Adrenal gland (tissue), 12 donors: ENCODE measurements around the gene SLU7. TPM values are rescaled to one million over a fixed set of nuclear protein-coding genes. Genes with fewer than 3 reads are reported as not detected.

Experiments used
- DNase-seq, 7 donors: peaks; one replicate each; pipeline ENCODE4 v3.0.0-alpha.2; 2019 to 2020
- H3K27ac ChIP-seq, 5 donors: fragments of 200-600 bp; sonication (generic) in 4 of 5; 1 replicate in 3 of 5; 2 replicates in 2 of 5; pipeline versions ENCODE4 v1.5.1 to v1.8.0; 2016 to 2020; ENCODE audit warnings: mild to moderate bottlenecking in 1 of 5
- H3K27me3 ChIP-seq: fragments of 200-600 bp; 2 replicates; pipeline ENCODE4 v1.8.0; 2021
- H3K36me3 ChIP-seq, 2 donors: fragments of 200-600 bp; replicated peaks in 1 of 2; 1 replicate in 1 of 2; 2 replicates in 1 of 2; pipeline versions ENCODE4 v1.5.1 to v1.8.0; 2018 to 2022
- H3K4me1 ChIP-seq, 2 donors: fragments of 200-600 bp; replicated peaks in 1 of 2; 1 replicate in 1 of 2; 2 replicates in 1 of 2; pipeline versions ENCODE4 v1.5.1 to v1.8.0; 2018 to 2021
- H3K4me3 ChIP-seq, 4 donors: fragments of 200-600 bp; sonication (generic) in 3 of 4; one replicate each; pipeline ENCODE4 v1.5.1; 2016 to 2018
- H3K9me3 ChIP-seq, 3 donors: fragments of 200-600 bp; sonication (generic) in 1 of 3; replicated peaks in 1 of 3; 1 replicate in 2 of 3; 2 replicates in 1 of 3; pipeline versions ENCODE4 v1.5.1 to v1.8.0; 2016 to 2021
- POLR2A ChIP-seq, 2 donors: fragments of 450-650 bp; IDR thresholded peaks; one replicate each; pipeline ENCODE4 v1.6.1; 2017; ENCODE audit warnings: antibody characterized with exemption in 2 of 2, mild to moderate bottlenecking in 2 of 2, moderate library complexity in 1 of 2
- WGBS, 4 donors: extraction: QIAGEN DNeasy Blood & Tissue Kit in 2 of 4; methylation state at CpG; one replicate each; pipeline versions ENCODE4 v1.1.5 to v1.1.7; 2013 to 2017; 5-methylcytosine and 5-hydroxymethylcytosine counted together
- intact Hi-C, 2 donors: fragments of 100-400 bp; cut with DNase I; formaldehyde crosslinking; loops; one replicate each; pipeline versions ENCODE4 v1.14.1 to v1.15.0; 2022 to 2023
- polyA plus RNA-seq, 3 donors: library from polyadenylated mRNA; stranded (reverse); fragments of 200-250 nt in 2 of 3; fragments of 350-450 nt in 1 of 3; fragmentation: Illumina TruSeq in 1 of 3; extraction: RNeasy Lipid Tissue Mini Kit (QIAGEN cat#74804) in 1 of 3; gene quantifications; one replicate each; pipeline ENCODE4 v1.2.3, GENCODE V29; 2013 to 2014
- total RNA-seq, 9 donors: library from RNA; depleted of rRNA in 4 of 9; stranded (reverse); fragments of >200 nt in 4 of 9; fragments of 120-200 nt in 1 of 9; fragmentation: NEBNext Ultra II Directional in 1 of 9; extraction: Animal tissue kit (Norgen Biotek cat#: 25700) in 1 of 9; gene quantifications; one replicate each; pipeline versions ENCODE4 v1.1.0 to v1.2.4, GENCODE V29; 2013 to 2023
- TF ChIP-seq, protein P1 (sequence below), 6 experiments: fragments of 450-650 bp in 4 of 6; fragments of 200-600 bp in 2 of 6; sonication (generic) in 1 of 6; IDR thresholded peaks; 1 replicate in 5 of 6; 2 replicates in 1 of 6; pipeline versions ENCODE4 v1.5.1 to v1.8.0; 2016 to 2021; ENCODE audit warnings: antibody characterized with exemption in 6 of 6, mild to moderate bottlenecking in 2 of 6, moderate library complexity in 1 of 6
- donor health status: healthy with polysubstance abuse.
- donor health status: Bipolar disorder and iron deficiency.
- donor health status: DM: yes; HTN: yes; CAD: no.
- donor health status: DM: no; HTN: no; CAD: no.
- donor health status: DM: no; HTN: no; CAD: no.
- donor health status: DM: yes; HTN: yes; CAD: no.

SLU7 gene
- total and polyA plus RNA-seq, 12 donors, result 27.1 to 138 (median 47.7) TPM

DNA sequence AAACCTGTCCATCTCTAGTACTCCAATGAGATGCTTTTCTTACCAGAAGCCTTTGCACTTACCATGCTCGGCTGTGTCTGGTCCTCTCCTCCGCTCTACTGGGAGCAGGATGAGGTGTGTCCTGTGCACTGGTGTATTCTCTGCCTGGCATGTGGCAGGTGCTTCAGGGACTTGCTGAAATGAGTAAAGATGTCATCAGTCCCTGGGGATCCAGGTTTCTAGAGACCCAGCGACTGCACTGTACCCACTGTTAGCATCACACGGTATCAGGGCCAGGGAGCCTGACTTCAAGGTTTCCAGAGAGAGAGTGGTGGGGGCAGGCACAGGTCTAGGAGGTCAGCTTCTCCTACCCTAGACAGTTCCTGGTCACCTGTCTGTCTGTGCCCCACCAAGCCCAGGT, 13.3 kb upstream of the SLU7 start:
- intact Hi-C loops, result no loop called here
- Histone ChIP-seq H3K27me3 (peaks cover 6% of the 10 kb centered on the region), H3K4me3 (no peak overlapping the region), H3K9me3 (no peaks in the 10 kb centered on the region), H3K4me1 (no peaks in the 10 kb centered on the region), H3K27ac (no peak overlapping the region), H3K36me3 (no peaks in the 10 kb centered on the region)
- TF ChIP-seq, protein P1, sequence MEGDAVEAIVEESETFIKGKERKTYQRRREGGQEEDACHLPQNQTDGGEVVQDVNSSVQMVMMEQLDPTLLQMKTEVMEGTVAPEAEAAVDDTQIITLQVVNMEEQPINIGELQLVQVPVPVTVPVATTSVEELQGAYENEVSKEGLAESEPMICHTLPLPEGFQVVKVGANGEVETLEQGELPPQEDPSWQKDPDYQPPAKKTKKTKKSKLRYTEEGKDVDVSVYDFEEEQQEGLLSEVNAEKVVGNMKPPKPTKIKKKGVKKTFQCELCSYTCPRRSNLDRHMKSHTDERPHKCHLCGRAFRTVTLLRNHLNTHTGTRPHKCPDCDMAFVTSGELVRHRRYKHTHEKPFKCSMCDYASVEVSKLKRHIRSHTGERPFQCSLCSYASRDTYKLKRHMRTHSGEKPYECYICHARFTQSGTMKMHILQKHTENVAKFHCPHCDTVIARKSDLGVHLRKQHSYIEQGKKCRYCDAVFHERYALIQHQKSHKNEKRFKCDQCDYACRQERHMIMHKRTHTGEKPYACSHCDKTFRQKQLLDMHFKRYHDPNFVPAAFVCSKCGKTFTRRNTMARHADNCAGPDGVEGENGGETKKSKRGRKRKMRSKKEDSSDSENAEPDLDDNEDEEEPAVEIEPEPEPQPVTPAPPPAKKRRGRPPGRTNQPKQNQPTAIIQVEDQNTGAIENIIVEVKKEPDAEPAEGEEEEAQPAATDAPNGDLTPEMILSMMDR (IDR thresholded peaks at IDR 0.05), result no peak
- no peak for TF ChIP-seq POLR2A (IDR thresholded peaks at IDR 0.05)
- no peak for DNase-seq
- WGBS, 4 donors, result 93 to 97% (median 96%) methylated on average over 4 of the region's 4 CpGs

DNA sequence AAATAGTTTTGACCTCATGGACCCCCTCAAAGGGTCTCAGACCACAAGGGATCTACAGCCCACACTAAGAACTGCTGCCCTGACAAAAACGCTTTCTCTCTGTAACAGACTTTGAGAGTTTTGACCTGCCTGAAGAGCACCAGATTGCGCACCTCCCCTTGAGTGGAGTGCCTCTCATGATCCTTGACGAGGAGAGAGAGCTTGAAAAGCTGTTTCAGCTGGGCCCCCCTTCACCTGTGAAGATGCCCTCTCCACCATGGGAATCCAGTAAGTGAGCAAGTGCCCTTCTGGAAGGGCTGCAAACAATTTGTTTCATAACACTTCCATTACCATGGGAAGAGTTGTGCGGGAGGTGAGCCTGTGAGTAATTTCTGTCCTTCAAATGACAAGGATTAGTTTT, 8.7 kb upstream of the SLU7 start:
- no peak for DNase-seq
- TF ChIP-seq POLR2A (IDR thresholded peaks at IDR 0.05), result no peak
- TF ChIP-seq, protein P1 (IDR thresholded peaks at IDR 0.05), result no peak
- 78 to 86% (median 80%) methylated on average over 3 to 4 of the region's 4 CpGs for WGBS, 4 donors
- Histone ChIP-seq H3K36me3 (no peaks in the 10 kb centered on the region), H3K4me1 (no peaks in the 10 kb centered on the region), H3K27me3 (no peaks in the 10 kb centered on the region), H3K27ac (no peak overlapping the region), H3K4me3 (no peak overlapping the region), H3K9me3 (no peaks in the 10 kb centered on the region)
- intact Hi-C loops, result no loop called here

DNA sequence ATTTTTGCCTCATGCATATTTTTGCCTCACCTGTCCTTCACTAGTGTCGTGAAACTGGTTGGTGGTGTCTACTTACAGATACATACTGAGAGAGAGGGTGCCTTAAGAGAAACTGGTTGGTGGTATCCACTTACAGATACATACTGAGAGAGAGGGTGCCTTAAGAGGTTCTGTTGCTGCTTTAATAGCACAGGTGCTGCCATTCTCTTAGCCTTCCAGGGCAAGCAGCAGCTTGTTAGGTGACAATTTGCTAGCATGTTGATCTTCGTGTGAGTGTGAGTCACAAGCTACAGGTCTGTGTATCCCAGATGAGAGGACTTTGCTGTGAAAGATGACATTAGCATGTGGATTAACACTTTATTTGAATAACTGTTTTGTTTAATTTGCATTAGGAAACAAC, 4.2 kb upstream of the SLU7 start:
- Histone ChIP-seq H3K4me3 (no peak overlapping the region), H3K4me1 (peaks cover 3 to 14% of the 10 kb centered on the region in 2 donors), H3K9me3 (no peaks in the 10 kb centered on the region), H3K27ac (no peak overlapping the region), H3K27me3 (no peaks in the 10 kb centered on the region), H3K36me3 (no peaks in the 10 kb centered on the region)
- TF ChIP-seq POLR2A (IDR thresholded peaks at IDR 0.05), result no peak
- TF ChIP-seq, protein P1 (IDR thresholded peaks at IDR 0.05), result no peak
- whole genome bisulfite sequencing, 4 donors, result 34 to 41% (median 38%) methylated on average over 2 of the region's 2 CpGs
- no peak for DNase-seq
- intact Hi-C loops, result no loop called here

DNA sequence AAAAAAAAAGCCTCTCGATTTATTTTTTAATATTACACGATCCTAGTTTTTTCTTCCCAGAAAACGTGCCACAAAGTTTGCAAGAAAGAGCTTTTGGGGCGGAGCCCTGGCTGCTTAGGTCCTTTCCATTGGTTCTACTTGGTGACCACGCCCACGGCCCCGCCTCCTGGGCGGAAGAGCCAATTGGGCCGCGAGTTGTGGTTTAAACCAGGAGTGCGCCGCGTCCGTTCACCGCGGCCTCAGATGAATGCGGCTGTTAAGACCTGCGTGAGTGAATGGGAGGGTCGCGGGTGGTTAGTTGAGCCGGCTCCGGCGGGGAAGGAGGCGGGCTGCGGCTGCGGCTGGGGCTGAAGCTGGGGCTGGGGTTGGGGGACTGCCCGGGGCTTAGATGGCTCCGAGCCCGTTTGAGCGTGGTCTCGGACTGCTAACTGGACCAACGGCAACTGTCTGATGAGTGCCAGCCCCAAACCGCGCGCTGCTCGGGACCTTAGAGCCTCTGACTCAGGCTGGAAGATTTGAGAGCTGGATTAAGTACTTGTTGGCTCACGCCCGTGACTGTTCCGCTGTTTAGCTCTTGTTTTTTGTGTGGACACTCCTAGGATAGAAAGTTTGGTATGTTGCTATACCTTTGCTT, 2.9 kb upstream of the SLU7 start, which contains the start of gene PTTG1:
TSS of gene PTTG1 (plus strand) at position 231 of the 634 bp plus-strand sequence. CDS start 458 bp downstream, outside the sequence.
- TF ChIP-seq, protein P1 (IDR thresholded peaks at IDR 0.05), result no peak
- peak in 1 of 2 donors; percentile 71 for TF ChIP-seq POLR2A (IDR thresholded peaks at IDR 0.05)
- WGBS, 4 donors, result 0 to 1% (median 1%) methylated on average over 20 to 39 of the region's 39 CpGs
- Histone ChIP-seq H3K9me3 (no peaks in the 10 kb centered on the region), H3K4me3 (peak within 1 kb of the TSS in 2 of 4 donors; percentile 41 to 77), H3K36me3 (no peaks in the 10 kb centered on the region), H3K4me1 (peaks cover 12 to 28% of the 10 kb centered on the region in 2 donors), H3K27me3 (no peaks in the 10 kb centered on the region), H3K27ac (peak within 1 kb of the TSS in 4 of 5 donors; percentile 15 to 88 (median 73))
- DNase-seq, result peak; percentile 94 to 98 (median 96)
- intact Hi-C loops, result no loop called here
